Prostate gland (tissue), 2 donors: ENCODE measurements around the gene VCAN. TPM values are rescaled to one million over a fixed set of nuclear protein-coding genes. Genes with fewer than 3 reads are reported as not detected.
A peak's percentile ranks its signal among the peaks of the same experiment; 100 is the strongest.

ENCODE experiments used
- DNase-seq: peaks from one replicate; pipeline ENCODE4 v3.0.0-alpha.2; 2019; ENCODE audit warnings: low spot score
- H3K27ac ChIP-seq, 2 donors: fragments of 200-600 bp; sonication (generic); 2 replicates each; pipeline ENCODE4 v1.5.1; 2017 to 2019
- H3K27me3 ChIP-seq: fragments of 200-600 bp; sonication (generic); replicated peaks from 2 replicates; pipeline ENCODE4 v1.5.1; 2019; ENCODE audit not compliant: insufficient read depth
- H3K36me3 ChIP-seq, 2 donors: fragments of 200-600 bp; sonication (generic); 1 replicate in 1 of 2; 2 replicates in 1 of 2; pipeline versions ENCODE4 v1.5.1 to v1.8.1; 2017 to 2019
- H3K4me1 ChIP-seq: fragments of 200-600 bp; sonication (generic); replicated peaks from 2 replicates; pipeline ENCODE4 v1.5.1; 2019
- H3K4me3 ChIP-seq, 2 donors: fragments of 200-600 bp; sonication (generic); 2 replicates each; pipeline ENCODE4 v1.5.1; 2017 to 2019
- H3K9me3 ChIP-seq: fragments of 200-600 bp; sonication (generic); 2 replicates; pipeline ENCODE4 v1.5.1; 2017
- CTCF ChIP-seq, 4 experiments: fragments of 200-600 bp in 2 of 4; fragments of 450-650 bp in 2 of 4; sonication (generic) in 2 of 4; IDR thresholded peaks; 1 replicate in 3 of 4; 2 replicates in 1 of 4; pipeline ENCODE4 v1.5.1; 2016 to 2019; ENCODE audit warnings: antibody characterized with exemption in 4 of 4, mild to moderate bottlenecking in 2 of 4, moderate library complexity in 2 of 4
- POLR2A ChIP-seq: fragments of 450-650 bp; IDR thresholded peaks from one replicate; pipeline ENCODE4 v1.6.1; 2016; ENCODE audit warnings: antibody characterized with exemption, mild to moderate bottlenecking
- POLR2AphosphoS5 ChIP-seq: sonication (generic); formaldehyde crosslinking; IDR thresholded peaks from one replicate; pipeline ENCODE4 v1.6.1; 2017; ENCODE audit warnings: antibody characterized with exemption
- WGBS: methylation state at CpG from one replicate; pipeline ENCODE4 v1.1.5; 2018; 5-methylcytosine and 5-hydroxymethylcytosine counted together
- intact Hi-C: fragments of 100-400 bp; cut with DNase I; formaldehyde crosslinking; loops from one replicate; pipeline ENCODE4 v1.14.2; 2022
- total RNA-seq, 2 donors: library from RNA; depleted of rRNA; stranded (reverse); fragments of >200 nt; gene quantifications; one replicate each; pipeline ENCODE4 v1.1.0, GENCODE V29; 2016

VCAN gene
- total RNA-seq, 2 donors from 2014 or later, result 24.4 to 72.9 TPM

- Histone ChIP-seq H3K4me1 (no peaks in the 10 kb centered on the region), H3K27me3 (no peaks in the 10 kb centered on the region), H3K4me3 (no peak overlapping the region), H3K27ac (no peak overlapping the region), H3K36me3 (no peaks in the 10 kb centered on the region), H3K9me3 (no peaks in the 10 kb centered on the region)
- 28% methylated on average over 2 of the region's 2 CpGs for WGBS
- intact Hi-C loops, result no loop called here
- no peak for DNase-seq
- TF ChIP-seq POLR2A, result no peak
- peak; percentile 36 for TF ChIP-seq POLR2AphosphoS5
- TF ChIP-seq CTCF (IDR thresholded peaks at IDR 0.05), result no peak
These were observed 96.6 kb downstream of the VCAN start for GRCh38 chr5:83568186-83568585.

GRCh38 chr5:83570916-83571315, 99.4 kb downstream of the VCAN start:
- intact Hi-C loops, result no loop called here
- no peaks in the 10 kb centered on the region for H3K9me3 ChIP-seq
- TF ChIP-seq POLR2AphosphoS5, result no peak
- no peak for TF ChIP-seq CTCF (IDR thresholded peaks at IDR 0.05)
- no peak for TF ChIP-seq POLR2A
- no peak for DNase-seq
- H3K27ac ChIP-seq, result no peak overlapping the region
- WGBS, result 95% methylated on average over 2 of the region's 2 CpGs
- no peak overlapping the region for H3K4me3 ChIP-seq
- H3K27me3 ChIP-seq, result no peaks in the 10 kb centered on the region
- no peaks in the 10 kb centered on the region for H3K4me1 ChIP-seq
- no peaks in the 10 kb centered on the region for H3K36me3 ChIP-seq

GRCh38 chr5:83572271-83572670, 100.7 kb downstream of the VCAN start:
- Histone ChIP-seq H3K27ac (no peak overlapping the region), H3K4me1 (no peaks in the 10 kb centered on the region), H3K9me3 (no peaks in the 10 kb centered on the region), H3K36me3 (no peaks in the 10 kb centered on the region), H3K27me3 (no peaks in the 10 kb centered on the region), H3K4me3 (no peak overlapping the region)
- TF ChIP-seq POLR2A (no peak), CTCF (IDR thresholded peaks at IDR 0.05) (no peak), POLR2AphosphoS5 (no peak)
- 95% methylated on average over 5 of the region's 5 CpGs for WGBS
- no peak for DNase-seq
- intact Hi-C loops, result no loop called here

GRCh38 chr5:83576341-83576740, 104.8 kb downstream of the VCAN start:
- no peak for TF ChIP-seq POLR2AphosphoS5
- TF ChIP-seq POLR2A, result no peak
- no peak for TF ChIP-seq CTCF (IDR thresholded peaks at IDR 0.05)

GRCh38 chr5:83577036-83577636, 105.6 kb downstream of the VCAN start:
- H3K27me3 ChIP-seq, result peaks cover 2% of the 10 kb centered on the region
- H3K9me3 ChIP-seq, result no peaks in the 10 kb centered on the region
- no peak overlapping the region for H3K4me3 ChIP-seq
- TF ChIP-seq CTCF (IDR thresholded peaks at IDR 0.05) (no peak), POLR2AphosphoS5 (no peak), POLR2A (no peak)
- intact Hi-C loops, result no loop called here
- DNase-seq, result no peak
- no peaks in the 10 kb centered on the region for H3K36me3 ChIP-seq
- H3K4me1 ChIP-seq, result no peaks in the 10 kb centered on the region
- H3K27ac ChIP-seq, result no peak overlapping the region
- WGBS, result 47% methylated on average over 4 of the region's 4 CpGs

More at GRCh38 chr5:83576341-83576740, 104.8 kb downstream of the VCAN start:
- Histone ChIP-seq H3K27me3 (peaks cover 2% of the 10 kb centered on the region), H3K36me3 (no peaks in the 10 kb centered on the region), H3K9me3 (no peaks in the 10 kb centered on the region), H3K27ac (no peak overlapping the region), H3K4me3 (no peak overlapping the region), H3K4me1 (no peaks in the 10 kb centered on the region)
- intact Hi-C loops, result no loop called here
- DNase-seq, result no peak
- WGBS, result 93% methylated on average over 2 of the region's 2 CpGs
